Ovary (tissue), 9 donors: ENCODE measurements around the gene SHISA4. TPM values are rescaled to one million over a fixed set of nuclear protein-coding genes. Genes with fewer than 3 reads are reported as not detected.

Source experiments
- DNase-seq, 5 donors: peaks; one replicate each; pipeline ENCODE4 v3.0.0-alpha.2; 2019 to 2020
- H3K27ac ChIP-seq, 2 donors: fragments of 200-600 bp; one replicate each; pipeline versions ENCODE4 v1.5.1 to v1.8.0; 2019 to 2022
- H3K27me3 ChIP-seq: fragments of 200-600 bp; one replicate; pipeline ENCODE4 v1.8.0; 2022
- H3K36me3 ChIP-seq: fragments of 200-600 bp; sonication (generic); one replicate; pipeline ENCODE4 v1.5.1; 2019
- H3K4me1 ChIP-seq: one replicate; pipeline ENCODE4 v1.8.1; 2013; ENCODE audit warnings: mild to moderate bottlenecking, moderate library complexity; ENCODE audit not compliant: insufficient read depth
- H3K4me3 ChIP-seq: fragments of 200-600 bp; sonication (generic); one replicate; pipeline ENCODE4 v1.5.1; 2017
- H3K9me3 ChIP-seq, 2 donors: fragments of 200-600 bp in 1 of 2; sonication (generic) in 1 of 2; one replicate each; pipeline versions ENCODE4 v1.5.1 to v1.8.1; 2013 to 2019; ENCODE audit warnings: mild to moderate bottlenecking in 1 of 2, moderate library complexity in 1 of 2
- CTCF ChIP-seq, 3 donors: fragments of 450-650 bp in 2 of 3; fragments of 200-600 bp in 1 of 3; IDR thresholded peaks; one replicate each; pipeline versions ENCODE4 v1.5.1 to v1.8.0; 2016 to 2022; ENCODE audit warnings: antibody characterized with exemption in 3 of 3, mild to moderate bottlenecking in 1 of 3
- EP300 ChIP-seq: sonication (generic); formaldehyde crosslinking; IDR thresholded peaks from one replicate; pipeline ENCODE4 v1.6.1; 2017; ENCODE audit warnings: antibody characterized with exemption
- POLR2A ChIP-seq: fragments of 450-650 bp; IDR thresholded peaks from one replicate; pipeline ENCODE4 v1.6.1; 2017; ENCODE audit warnings: antibody characterized with exemption, mild to moderate bottlenecking, moderate library complexity
- WGBS, 3 donors: extraction: QIAGEN DNeasy Blood & Tissue Kit in 1 of 3; methylation state at CpG; one replicate each; pipeline versions ENCODE4 v1.1.5 to v1.1.7; 2013 to 2017; 5-methylcytosine and 5-hydroxymethylcytosine counted together
- intact Hi-C, 4 donors: fragments of 100-400 bp; cut with DNase I; formaldehyde crosslinking; loops; one replicate each; pipeline versions ENCODE4 v1.11.0 to v1.15.1; 2022 to 2023
- microRNA-seq, 3 donors: library from miRNA; unstranded; fragments of <30 nt; microRNA quantifications; one replicate each; pipeline versions ENCODE4 to v1.2.0, GENCODE V29; 2019 to 2020
- polyA plus RNA-seq, 2 donors: library from polyadenylated mRNA; stranded (reverse); fragments of 200-250 nt in 1 of 2; fragments of 350-450 nt in 1 of 2; fragmentation: Illumina TruSeq in 1 of 2; extraction: RNeasy Lipid Tissue Mini Kit (QIAGEN cat#74804) in 1 of 2; gene quantifications; one replicate each; pipeline ENCODE4 v1.2.3, GENCODE V29; 2013 to 2014
- small RNA-seq: library from RNA; depleted of rRNA; stranded (forward); fragments of <200 nt; gene quantifications from one replicate; pipeline ENCODE3, GENCODE V24; 2016
- total RNA-seq, 7 donors: library from RNA; depleted of rRNA in 2 of 7; stranded (reverse); fragments of >200 nt in 2 of 7; fragmentation: NEBNext Ultra II Directional in 3 of 7; extraction: Animal tissue kit (Norgen Biotek cat#: 25700) in 3 of 7; gene quantifications; one replicate each; pipeline versions ENCODE4 v1.1.0 to v1.2.4, GENCODE V29; 2016 to 2023
- donor health status: DM: no; HTN: no; CAD: no; lungs with moderate emphysema.
- donor health status: DM: no; HTN: no; CAD: no.
- donor health status: Bipolar disorder and iron deficiency.
- donor health status: DM: yes; HTN: yes; CAD: no.
- donor health status: DM: no; HTN: no; CAD: no.
- donor health status: DM: yes; HTN: yes; CAD: no.

Gene SHISA4
- total and polyA plus RNA-seq, 9 donors: 11.3 to 37.9 (median 26.4) TPM

- Histone ChIP-seq H3K4me3 (peak overlapping the region; percentile 75), H3K36me3 (no peaks in the 10 kb centered on the region), H3K27ac (peak overlapping the region in 1 of 2 donors; percentile 26), H3K9me3 (no peaks in the 10 kb centered on the region), H3K4me1 (peaks cover 14% of the 10 kb centered on the region), H3K27me3 (no peaks in the 10 kb centered on the region)
- intact Hi-C loops: loop anchor here in 2 of 4 donors (5.0 kb wide), 2 partner anchors 35 to 45 kb away; no protein-coding TSS in a partner anchor
- no peak for DNase-seq
- WGBS, 3 donors: 78 to 91% (median 78%) methylated on average over 1 of the region's 1 CpG
- TF ChIP-seq POLR2A (no peak), CTCF (IDR thresholded peaks at IDR 0.05) (no peak), EP300 (no peak)
Measured at GRCh38 chr1:201942129-201942495, 53.4 kb downstream of the SHISA4 start.

Small RNAs within 50 kb of the gene (microRNA-seq; reads per million reads assigned to microRNA genes)
- gene MIR6739: 0 reads per million in 3 donors

Small RNAs within 50 kb of the gene (small RNA-seq; reads per million reads assigned to genes)
- gene MIR6739: not detected

Other genes starting within 250 kb of the SHISA4 start
- 10 to 100 TPM; 12.9 to 43.8 (median 40.7) TPM for gene IPO9, start 59.7 kb upstream of the SHISA4 start, total RNA-seq
- 10 to 100 TPM; 15.7 to 34.3 TPM for gene IPO9, start 59.7 kb upstream of the SHISA4 start, polyA plus RNA-seq
- 100 to 1,000 TPM in 2 of 7 donors, 10 to 100 TPM in 5; 25.6 to 155 (median 67.2) TPM for gene LMOD1, start 57.6 kb downstream of the SHISA4 start, total RNA-seq
- 100 to 1,000 TPM in 1 of 2 donors, 10 to 100 TPM in 1; 94.6 to 255 TPM for gene LMOD1, start 57.6 kb downstream of the SHISA4 start, polyA plus RNA-seq
- gene TIMM17A, start 66.6 kb downstream of the SHISA4 start, total RNA-seq: 10 to 100 TPM; 19.9 to 38.1 (median 29.7) TPM
- gene TIMM17A, start 66.6 kb downstream of the SHISA4 start, polyA plus RNA-seq: 10 to 100 TPM; 23.2 to 31.5 TPM
- 10 to 100 TPM; 37.5 to 76.2 (median 43.9) TPM for gene RNPEP, start 93.8 kb downstream of the SHISA4 start, total RNA-seq
- 10 to 100 TPM; 32.4 to 49.5 TPM for gene RNPEP, start 93.8 kb downstream of the SHISA4 start, polyA plus RNA-seq
- gene ELF3, start 121.7 kb downstream of the SHISA4 start, total RNA-seq: 1,000 to 10,000 TPM in 1 of 7 donors, 10 to 100 TPM in 2, 1 to 10 TPM in 2, under 1 TPM in 2; 0.35 to 1,154 (median 5.5) TPM
- 1 to 10 TPM in 1 of 2 donors, under 1 TPM in 1; 0.05 to 1.3 TPM for gene ELF3, start 121.7 kb downstream of the SHISA4 start, polyA plus RNA-seq
- gene GPR37L1, start 234.0 kb downstream of the SHISA4 start, total RNA-seq: under 1 TPM in 5 of 7 donors, not detected in 2; 0.10 to 0.34 (median 0.13) TPM
- gene GPR37L1, start 234.0 kb downstream of the SHISA4 start, polyA plus RNA-seq: under 1 TPM; 0.01 to 0.03 TPM